Measurements from ENCODE around the gene KPNB1. TPM values are rescaled to one million over a fixed set of nuclear protein-coding genes. Genes with fewer than 3 reads are reported as not detected.

KPNB1 gene
- total RNA-seq, 4 donors from 2014 or later: 72.3 to 276 (median 135) TPM

GRCh38 chr17:47711366-47712099 lies 61.8 kb downstream of the KPNB1 start:
- Histone ChIP-seq H3K4me3 (no peak overlapping the region), H3K36me3 (peaks cover 0 to 7% (median 0%) of the 10 kb centered on the region in 3 donors), H3K27ac (no peak overlapping the region), H3K9me3 (no peaks in the 10 kb centered on the region), H3K4me1 (peaks cover 0 to 20% (median 3%) of the 10 kb centered on the region in 4 donors), H3K27me3 (no peaks in the 10 kb centered on the region)
- no peak for DNase-seq
- TF ChIP-seq POLR2A (IDR thresholded peaks at IDR 0.05) (no peak), CTCF (IDR thresholded peaks at IDR 0.05) (no peak)

GRCh38 chr17:47712330-47713023 lies 62.8 kb downstream of the KPNB1 start:
- Histone ChIP-seq H3K27me3 (no peaks in the 10 kb centered on the region), H3K4me1 (peaks cover 0 to 20% (median 2%) of the 10 kb centered on the region in 4 donors), H3K4me3 (no peak overlapping the region), H3K9me3 (no peaks in the 10 kb centered on the region), H3K36me3 (peaks cover 0 to 7% (median 0%) of the 10 kb centered on the region in 3 donors), H3K27ac (no peak overlapping the region)
- DNase-seq: no peak
- no peak for TF ChIP-seq CTCF (IDR thresholded peaks at IDR 0.05)
- no peak for TF ChIP-seq POLR2A (IDR thresholded peaks at IDR 0.05)

- Histone ChIP-seq H3K4me3 (no peak overlapping the region), H3K4me1 (peaks cover 0 to 20% (median under 1%) of the 10 kb centered on the region in 4 donors), H3K27me3 (no peaks in the 10 kb centered on the region), H3K9me3 (no peaks in the 10 kb centered on the region), H3K36me3 (peaks cover 0 to 7% (median 0%) of the 10 kb centered on the region in 3 donors), H3K27ac (no peak overlapping the region)
- peak in 2 of 3 donors; percentile 48 to 66 for DNase-seq
- no peak for TF ChIP-seq CTCF (IDR thresholded peaks at IDR 0.05)
- TF ChIP-seq POLR2A (IDR thresholded peaks at IDR 0.05): no peak
These were observed 64.4 kb downstream of the KPNB1 start for GRCh38 chr17:47713980-47714700.

- Histone ChIP-seq H3K36me3 (peaks cover 0 to 7% (median 0%) of the 10 kb centered on the region in 3 donors), H3K4me3 (no peak overlapping the region), H3K27ac (no peak overlapping the region), H3K4me1 (peaks cover 0 to 20% (median 0%) of the 10 kb centered on the region in 4 donors), H3K9me3 (no peaks in the 10 kb centered on the region), H3K27me3 (no peaks in the 10 kb centered on the region)
- peak in 2 of 3 donors; percentile 78 to 84 for DNase-seq
- no peak for TF ChIP-seq POLR2A (IDR thresholded peaks at IDR 0.05)
- TF ChIP-seq CTCF (IDR thresholded peaks at IDR 0.05): no peak
These were observed 65.2 kb downstream of the KPNB1 start for GRCh38 chr17:47714773-47715396.

GRCh38 chr17:47715669-47716325 lies 66.1 kb downstream of the KPNB1 start:
- DNase-seq: no peak
- Histone ChIP-seq H3K9me3 (no peaks in the 10 kb centered on the region), H3K27me3 (peaks cover 0 to 3% of the 10 kb centered on the region in 2 donors), H3K27ac (no peak overlapping the region), H3K4me3 (no peak overlapping the region), H3K36me3 (peaks cover 0 to under 1% (median 0%) of the 10 kb centered on the region in 3 donors), H3K4me1 (peaks cover 0 to 20% (median under 1%) of the 10 kb centered on the region in 4 donors)
- TF ChIP-seq CTCF (IDR thresholded peaks at IDR 0.05): no peak

Data from Peyer's patch (tissue), 4 donors.